Breast epithelium (tissue), 4 donors: Measurements from ENCODE around the gene CRCP. TPM values are rescaled to one million over a fixed set of nuclear protein-coding genes. Genes with fewer than 3 reads are reported as not detected.
"Not testable (repeated sequence)": the region's sequence is repeated elsewhere in the genome, so short reads cannot be mapped to it uniquely, and the experiment has no call there.

Experiments
- DNase-seq, 2 donors: peaks; one replicate each; pipeline ENCODE4 v3.0.0-alpha.2; 2019; ENCODE audit warnings: low spot score in 2 of 2
- H3K27ac ChIP-seq, 2 donors: fragments of 200-600 bp; sonication (generic) in 1 of 2; one replicate each; pipeline ENCODE4 v1.5.1; 2016 to 2019; ENCODE audit warnings: mild to moderate bottlenecking in 1 of 2
- H3K27me3 ChIP-seq, 2 donors: fragments of 200-600 bp; sonication (generic) in 1 of 2; one replicate each; pipeline versions ENCODE4 v1.5.1 to v1.6.0; 2017 to 2019; ENCODE audit warnings: control low read depth in 1 of 2, mild to moderate bottlenecking in 1 of 2
- H3K36me3 ChIP-seq: fragments of 200-600 bp; one replicate; pipeline ENCODE4 v1.5.1; 2019
- H3K4me1 ChIP-seq, 2 donors: fragments of 200-600 bp; sonication (generic); one replicate each; pipeline ENCODE4 v1.5.1; 2016 to 2019; ENCODE audit warnings: control low read depth in 1 of 2
- H3K4me3 ChIP-seq, 3 donors: fragments of 200-600 bp; sonication (generic); 1 replicate in 2 of 3; 2 replicates in 1 of 3; pipeline ENCODE4 v1.5.1; 2016 to 2019; ENCODE audit warnings: mild to moderate bottlenecking in 3 of 3, moderate library complexity in 2 of 3
- H3K9me3 ChIP-seq, 2 donors: fragments of 200-600 bp; sonication (generic) in 1 of 2; one replicate each; pipeline ENCODE4 v1.5.1; 2016 to 2019; ENCODE audit warnings: control low read depth in 1 of 2
- CTCF ChIP-seq, 3 donors: fragments of 450-650 bp; IDR thresholded peaks; one replicate each; pipeline ENCODE4 v1.5.1; 2016 to 2017; ENCODE audit warnings: antibody characterized with exemption in 3 of 3, mild to moderate bottlenecking in 3 of 3, moderate library complexity in 3 of 3
- POLR2A ChIP-seq: fragments of 450-650 bp; IDR thresholded peaks from one replicate; pipeline ENCODE4 v1.6.1; 2016; ENCODE audit warnings: antibody characterized with exemption, mild to moderate bottlenecking, moderate library complexity
- POLR2AphosphoS5 ChIP-seq, 3 donors: sonication (generic); formaldehyde crosslinking; IDR thresholded peaks; one replicate each; pipeline ENCODE4 v1.6.1; 2017; ENCODE audit warnings: antibody characterized with exemption in 3 of 3
- intact Hi-C: fragments of 100-400 bp; cut with DNase I; formaldehyde crosslinking; loops from one replicate; pipeline ENCODE4 v1.15.1; 2023; ENCODE audit warnings: low total_unique reads
- total RNA-seq, 3 donors: library from RNA; depleted of rRNA; stranded (reverse); fragments of >200 nt; gene quantifications; one replicate each; pipeline ENCODE4 v1.1.0, GENCODE V29; 2016

Gene CRCP
- total RNA-seq, 3 donors from 2014 or later = 31.5 to 49.8 (median 41.3) TPM

- Histone ChIP-seq H3K9me3 (no peaks in the 10 kb centered on the region), H3K27ac (peak overlapping the region in 1 of 2 donors; percentile 27), H3K36me3 (no peaks in the 10 kb centered on the region), H3K4me3 (no peak overlapping the region), H3K27me3 (no peaks in the 10 kb centered on the region), H3K4me1 (peaks cover 0 to 7% of the 10 kb centered on the region in 2 donors)
- no peak for TF ChIP-seq CTCF (IDR thresholded peaks at IDR 0.05)
- no peak for TF ChIP-seq POLR2AphosphoS5 (IDR thresholded peaks at IDR 0.05)
- TF ChIP-seq POLR2A = no peak
- intact Hi-C loops = no loop called here
- DNase-seq = no peak
Observed at GRCh38 chr7:66142334-66142733, 27.7 kb downstream of the CRCP start.

DNA sequence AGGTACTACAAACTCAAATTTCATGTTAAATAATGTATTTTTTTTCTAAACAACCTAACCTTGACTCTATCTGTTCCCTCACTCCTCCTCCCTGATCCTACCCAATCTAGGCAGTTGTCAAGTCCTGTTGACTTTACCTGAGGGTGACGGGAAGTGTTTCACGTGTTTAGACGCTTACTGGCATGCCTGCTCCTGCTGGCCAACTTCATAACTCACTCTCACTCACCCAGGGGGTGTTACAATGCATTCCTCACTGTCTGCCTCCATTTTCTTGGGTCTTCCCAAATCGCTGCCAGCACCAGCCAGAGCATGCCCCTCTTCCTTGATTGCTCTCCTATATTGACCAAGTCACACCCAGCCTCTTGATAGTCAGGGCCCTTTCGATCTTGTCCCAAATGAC, 28.3 kb downstream of the CRCP start:
- TF ChIP-seq CTCF (IDR thresholded peaks at IDR 0.05) (no peak), POLR2AphosphoS5 (IDR thresholded peaks at IDR 0.05) (no peak), POLR2A (no peak)
- no peak for DNase-seq
- intact Hi-C loops = no loop called here
- no peaks in the 10 kb centered on the region for H3K36me3 ChIP-seq
- no peaks in the 10 kb centered on the region for H3K9me3 ChIP-seq
- no peaks in the 10 kb centered on the region for H3K27me3 ChIP-seq
- H3K27ac ChIP-seq = peak overlapping the region in 1 of 2 donors; percentile 52
- no peak overlapping the region for H3K4me3 ChIP-seq
- H3K4me1 ChIP-seq = peaks cover 0 to 7% of the 10 kb centered on the region in 2 donors

- Histone ChIP-seq H3K36me3 (no peaks in the 10 kb centered on the region), H3K9me3 (no peaks in the 10 kb centered on the region), H3K27ac (peak overlapping the region in 1 of 2 donors; percentile 52), H3K27me3 (no peaks in the 10 kb centered on the region), H3K4me3 (no peak overlapping the region), H3K4me1 (peaks cover 0 to 7% of the 10 kb centered on the region in 2 donors)
- intact Hi-C loops = no loop called here
- TF ChIP-seq CTCF (IDR thresholded peaks at IDR 0.05) (no peak), POLR2AphosphoS5 (IDR thresholded peaks at IDR 0.05) (no peak), POLR2A (no peak)
- DNase-seq = no peak
Observed at GRCh38 chr7:66143876-66144332, 29.3 kb downstream of the CRCP start.

- Histone ChIP-seq H3K4me3 (no peak overlapping the region), H3K27me3 (no peaks in the 10 kb centered on the region), H3K27ac (peak overlapping the region; percentile 5 to 78), H3K9me3 (no peaks in the 10 kb centered on the region), H3K4me1 (peaks cover 0 to 6% of the 10 kb centered on the region in 2 donors), H3K36me3 (no peaks in the 10 kb centered on the region)
- no peak for TF ChIP-seq CTCF (IDR thresholded peaks at IDR 0.05)
- peak in 1 of 3 donors; percentile 56 for TF ChIP-seq POLR2AphosphoS5 (IDR thresholded peaks at IDR 0.05)
- no peak for DNase-seq
- intact Hi-C loops = no loop called here
Observed at GRCh38 chr7:66145400-66146104, 30.9 kb downstream of the CRCP start.

GRCh38 chr7:66146701-66147100, 32.1 kb downstream of the CRCP start:
- peak in 1 of 3 donors; percentile 12 for TF ChIP-seq POLR2AphosphoS5 (IDR thresholded peaks at IDR 0.05)
- no peak for TF ChIP-seq POLR2A
- TF ChIP-seq CTCF (IDR thresholded peaks at IDR 0.05) = no peak
- no peak for DNase-seq
- no peaks in the 10 kb centered on the region for H3K27me3 ChIP-seq
- intact Hi-C loops = no loop called here
- H3K4me3 ChIP-seq = no peak overlapping the region
- no peaks in the 10 kb centered on the region for H3K9me3 ChIP-seq
- peak overlapping the region; percentile 2 to 71 for H3K27ac ChIP-seq
- H3K4me1 ChIP-seq = no peaks in the 10 kb centered on the region
- H3K36me3 ChIP-seq = no peaks in the 10 kb centered on the region

GRCh38 chr7:66147657-66148056, 33.0 kb downstream of the CRCP start:
- H3K4me3 ChIP-seq, H3K27me3 ChIP-seq, H3K36me3 ChIP-seq, intact Hi-C loops, H3K4me1 ChIP-seq, DNase-seq, H3K9me3 ChIP-seq: not testable (repeated sequence)
- peak overlapping the region in 1 of 2 donors; percentile 71 for H3K27ac ChIP-seq
